Loucy (cell line): ENCODE results near the gene RSRC1.

Experiments
- CTCF ChIP-seq: fragments of 200-600 bp; sonication (generic); conservative IDR thresholded peaks from 2 replicates; pipeline ENCODE4 v1.5.1; 2014; ENCODE audit warnings: mild to moderate bottlenecking, antibody characterized with exemption, low read length
- EZH2phosphoT487 ChIP-seq: fragments of 200-600 bp; IDR thresholded peaks from 2 replicates; pipeline ENCODE4 v1.6.1; 2018; ENCODE audit warnings: antibody characterized with exemption, mild to moderate bottlenecking, moderate library complexity, borderline replicate concordance

GRCh38 chr3:158333736-158334135 is 223.8 kb downstream of the RSRC1 start:
- TF ChIP-seq EZH2phosphoT487, result no peak
- no peak for TF ChIP-seq CTCF
